ENCODE results near the gene BYSL. TPM values are rescaled to one million over a fixed set of nuclear protein-coding genes. Genes with fewer than 3 reads are reported as not detected.

BYSL gene
- total RNA-seq, 1 experiment from 2014 or later, result 50.8 TPM

GRCh38 chr6:41884957-41885356 is 36.3 kb upstream of the BYSL start:
- TF ChIP-seq FOXP1 (CRISPR knock-in tag; IDR thresholded peaks at IDR 0.05; ENCODE audit: borderline replicate concordance) (no peak), CREM (CRISPR knock-in tag; IDR thresholded peaks at IDR 0.05) (no peak), ZNF317 (CRISPR knock-in tag; IDR thresholded peaks at IDR 0.05; ENCODE audit: borderline replicate concordance, low read depth) (no peak), ZBTB43 (CRISPR knock-in tag; IDR thresholded peaks at IDR 0.05) (no peak), USF1 (CRISPR knock-in tag; IDR thresholded peaks at IDR 0.05) (no peak), CBFB (CRISPR knock-in tag; IDR thresholded peaks at IDR 0.05; ENCODE audit: low read depth) (no peak), ESRRA (CRISPR knock-in tag; IDR thresholded peaks at IDR 0.05; ENCODE audit: borderline replicate concordance) (no peak), GRHL2 (CRISPR knock-in tag; IDR thresholded peaks at IDR 0.05; ENCODE audit: insufficient replicate concordance, severe bottlenecking) (no peak), ETV6 (CRISPR knock-in tag; IDR thresholded peaks at IDR 0.05) (no peak), NFE2L1 (CRISPR knock-in tag; IDR thresholded peaks at IDR 0.05) (no peak), MYBL2 (CRISPR knock-in tag; IDR thresholded peaks at IDR 0.05) (no peak)
- TF ChIP-seq, protein P1, sequence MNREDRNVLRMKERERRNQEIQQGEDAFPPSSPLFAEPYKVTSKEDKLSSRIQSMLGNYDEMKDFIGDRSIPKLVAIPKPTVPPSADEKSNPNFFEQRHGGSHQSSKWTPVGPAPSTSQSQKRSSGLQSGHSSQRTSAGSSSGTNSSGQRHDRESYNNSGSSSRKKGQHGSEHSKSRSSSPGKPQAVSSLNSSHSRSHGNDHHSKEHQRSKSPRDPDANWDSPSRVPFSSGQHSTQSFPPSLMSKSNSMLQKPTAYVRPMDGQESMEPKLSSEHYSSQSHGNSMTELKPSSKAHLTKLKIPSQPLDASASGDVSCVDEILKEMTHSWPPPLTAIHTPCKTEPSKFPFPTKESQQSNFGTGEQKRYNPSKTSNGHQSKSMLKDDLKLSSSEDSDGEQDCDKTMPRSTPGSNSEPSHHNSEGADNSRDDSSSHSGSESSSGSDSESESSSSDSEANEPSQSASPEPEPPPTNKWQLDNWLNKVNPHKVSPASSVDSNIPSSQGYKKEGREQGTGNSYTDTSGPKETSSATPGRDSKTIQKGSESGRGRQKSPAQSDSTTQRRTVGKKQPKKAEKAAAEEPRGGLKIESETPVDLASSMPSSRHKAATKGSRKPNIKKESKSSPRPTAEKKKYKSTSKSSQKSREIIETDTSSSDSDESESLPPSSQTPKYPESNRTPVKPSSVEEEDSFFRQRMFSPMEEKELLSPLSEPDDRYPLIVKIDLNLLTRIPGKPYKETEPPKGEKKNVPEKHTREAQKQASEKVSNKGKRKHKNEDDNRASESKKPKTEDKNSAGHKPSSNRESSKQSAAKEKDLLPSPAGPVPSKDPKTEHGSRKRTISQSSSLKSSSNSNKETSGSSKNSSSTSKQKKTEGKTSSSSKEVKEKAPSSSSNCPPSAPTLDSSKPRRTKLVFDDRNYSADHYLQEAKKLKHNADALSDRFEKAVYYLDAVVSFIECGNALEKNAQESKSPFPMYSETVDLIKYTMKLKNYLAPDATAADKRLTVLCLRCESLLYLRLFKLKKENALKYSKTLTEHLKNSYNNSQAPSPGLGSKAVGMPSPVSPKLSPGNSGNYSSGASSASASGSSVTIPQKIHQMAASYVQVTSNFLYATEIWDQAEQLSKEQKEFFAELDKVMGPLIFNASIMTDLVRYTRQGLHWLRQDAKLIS (CRISPR knock-in tag; IDR thresholded peaks at IDR 0.05; ENCODE audit: borderline replicate concordance), result no peak
- TF ChIP-seq, protein P2, sequence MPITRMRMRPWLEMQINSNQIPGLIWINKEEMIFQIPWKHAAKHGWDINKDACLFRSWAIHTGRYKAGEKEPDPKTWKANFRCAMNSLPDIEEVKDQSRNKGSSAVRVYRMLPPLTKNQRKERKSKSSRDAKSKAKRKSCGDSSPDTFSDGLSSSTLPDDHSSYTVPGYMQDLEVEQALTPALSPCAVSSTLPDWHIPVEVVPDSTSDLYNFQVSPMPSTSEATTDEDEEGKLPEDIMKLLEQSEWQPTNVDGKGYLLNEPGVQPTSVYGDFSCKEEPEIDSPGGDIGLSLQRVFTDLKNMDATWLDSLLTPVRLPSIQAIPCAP (CRISPR knock-in tag; IDR thresholded peaks at IDR 0.05), result no peak
- Mint-ChIP-seq H3K27ac (peak overlapping the region; percentile 25; the same call in 1 of the 2 replicates), H3K9me3 (no peaks in the 10 kb centered on the region), H3K36me3 (no peaks in the 10 kb centered on the region), H3K4me3 (no peak overlapping the region), H3K4me1 (peaks cover 14% of the 10 kb centered on the region), H3K27me3 (ENCODE audit: low read depth) (no peaks in the 10 kb centered on the region)
- CTCF ChIA-PET, result no interaction called here
- DNase-seq (ENCODE audit: low spot score) (no peak), ATAC-seq (no peak)
- POLR2A ChIA-PET, result no interaction called here

GRCh38 chr6:41885930-41886329 is 35.4 kb upstream of the BYSL start:
- no peak for TF ChIP-seq NFYB (CRISPR knock-in tag; conservative IDR thresholded peaks at IDR 0.05; ENCODE audit: low read depth)
- TF ChIP-seq SMAD3 (CRISPR knock-in tag; IDR thresholded peaks at IDR 0.05; ENCODE audit: borderline replicate concordance), result no peak
- TF ChIP-seq, protein P3, sequence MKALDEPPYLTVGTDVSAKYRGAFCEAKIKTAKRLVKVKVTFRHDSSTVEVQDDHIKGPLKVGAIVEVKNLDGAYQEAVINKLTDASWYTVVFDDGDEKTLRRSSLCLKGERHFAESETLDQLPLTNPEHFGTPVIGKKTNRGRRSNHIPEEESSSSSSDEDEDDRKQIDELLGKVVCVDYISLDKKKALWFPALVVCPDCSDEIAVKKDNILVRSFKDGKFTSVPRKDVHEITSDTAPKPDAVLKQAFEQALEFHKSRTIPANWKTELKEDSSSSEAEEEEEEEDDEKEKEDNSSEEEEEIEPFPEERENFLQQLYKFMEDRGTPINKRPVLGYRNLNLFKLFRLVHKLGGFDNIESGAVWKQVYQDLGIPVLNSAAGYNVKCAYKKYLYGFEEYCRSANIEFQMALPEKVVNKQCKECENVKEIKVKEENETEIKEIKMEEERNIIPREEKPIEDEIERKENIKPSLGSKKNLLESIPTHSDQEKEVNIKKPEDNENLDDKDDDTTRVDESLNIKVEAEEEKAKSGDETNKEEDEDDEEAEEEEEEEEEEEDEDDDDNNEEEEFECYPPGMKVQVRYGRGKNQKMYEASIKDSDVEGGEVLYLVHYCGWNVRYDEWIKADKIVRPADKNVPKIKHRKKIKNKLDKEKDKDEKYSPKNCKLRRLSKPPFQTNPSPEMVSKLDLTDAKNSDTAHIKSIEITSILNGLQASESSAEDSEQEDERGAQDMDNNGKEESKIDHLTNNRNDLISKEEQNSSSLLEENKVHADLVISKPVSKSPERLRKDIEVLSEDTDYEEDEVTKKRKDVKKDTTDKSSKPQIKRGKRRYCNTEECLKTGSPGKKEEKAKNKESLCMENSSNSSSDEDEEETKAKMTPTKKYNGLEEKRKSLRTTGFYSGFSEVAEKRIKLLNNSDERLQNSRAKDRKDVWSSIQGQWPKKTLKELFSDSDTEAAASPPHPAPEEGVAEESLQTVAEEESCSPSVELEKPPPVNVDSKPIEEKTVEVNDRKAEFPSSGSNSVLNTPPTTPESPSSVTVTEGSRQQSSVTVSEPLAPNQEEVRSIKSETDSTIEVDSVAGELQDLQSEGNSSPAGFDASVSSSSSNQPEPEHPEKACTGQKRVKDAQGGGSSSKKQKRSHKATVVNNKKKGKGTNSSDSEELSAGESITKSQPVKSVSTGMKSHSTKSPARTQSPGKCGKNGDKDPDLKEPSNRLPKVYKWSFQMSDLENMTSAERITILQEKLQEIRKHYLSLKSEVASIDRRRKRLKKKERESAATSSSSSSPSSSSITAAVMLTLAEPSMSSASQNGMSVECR (CRISPR knock-in tag; IDR thresholded peaks at IDR 0.05; ENCODE audit: borderline replicate concordance), result no peak
- TF ChIP-seq JUN (CRISPR knock-in tag; IDR thresholded peaks at IDR 0.05), result no peak
- no peak for TF ChIP-seq RELA (CRISPR knock-in tag; IDR thresholded peaks at IDR 0.05; ENCODE audit: borderline replicate concordance)
- TF ChIP-seq ZNF219 (CRISPR knock-in tag; IDR thresholded peaks at IDR 0.05; ENCODE audit: borderline replicate concordance), result no peak
- TF ChIP-seq ZNF396 (CRISPR knock-in tag; IDR thresholded peaks at IDR 0.05; ENCODE audit: borderline replicate concordance), result no peak
- no peak for TF ChIP-seq MAX (CRISPR knock-in tag; IDR thresholded peaks at IDR 0.05)
- no peak for TF ChIP-seq PRRX2 (CRISPR knock-in tag; IDR thresholded peaks at IDR 0.05)
- H3K36me3 Mint-ChIP-seq, result no peaks in the 10 kb centered on the region
- no peak for ATAC-seq
- no peaks in the 10 kb centered on the region for H3K27me3 Mint-ChIP-seq (ENCODE audit: low read depth)
- no peaks in the 10 kb centered on the region for H3K9me3 Mint-ChIP-seq
- no peak overlapping the region for H3K27ac Mint-ChIP-seq
- no peak overlapping the region for H3K4me3 Mint-ChIP-seq
- H3K4me1 Mint-ChIP-seq, result peaks cover 14% of the 10 kb centered on the region
- DNase-seq (ENCODE audit: low spot score), result no peak
- CTCF ChIA-PET, result no interaction called here
- POLR2A ChIA-PET, result no interaction called here
